ENCODE data around the gene NBAS.

DNA sequence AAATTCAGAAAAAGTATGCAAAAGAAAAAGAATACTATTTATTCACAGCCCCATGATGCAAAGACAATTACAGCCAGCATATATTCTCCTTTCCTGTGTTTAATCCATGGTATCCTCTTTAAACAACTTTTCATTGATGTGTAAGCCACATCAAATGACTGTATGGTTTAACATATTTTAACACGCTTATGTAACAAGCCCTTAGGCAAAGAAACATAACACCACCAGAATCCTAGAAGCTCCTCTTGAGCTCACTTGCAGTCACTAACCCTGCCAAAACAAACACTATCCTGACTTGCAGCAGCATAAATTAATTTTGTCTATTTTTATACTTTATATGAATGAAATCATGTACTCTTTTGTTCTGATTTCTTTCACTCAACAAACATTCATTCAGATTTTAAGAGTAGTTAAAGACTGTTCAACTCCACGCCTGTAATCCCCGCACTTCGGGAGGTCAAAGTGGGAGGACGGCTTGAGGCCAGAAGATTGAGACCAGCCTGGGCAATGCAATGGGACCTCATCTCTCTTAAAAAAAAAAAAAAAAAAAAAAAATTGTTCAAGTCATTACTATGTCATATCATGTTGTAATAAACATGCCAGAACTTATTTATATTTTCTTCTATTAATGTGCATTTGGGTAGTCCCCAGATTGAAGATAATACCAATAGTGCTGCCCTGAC lies 226.3 kb downstream of the NBAS start:
- no peak for TF ChIP-seq POLR2A (IDR thresholded peaks at IDR 0.05)
- TF ChIP-seq, protein P1, sequence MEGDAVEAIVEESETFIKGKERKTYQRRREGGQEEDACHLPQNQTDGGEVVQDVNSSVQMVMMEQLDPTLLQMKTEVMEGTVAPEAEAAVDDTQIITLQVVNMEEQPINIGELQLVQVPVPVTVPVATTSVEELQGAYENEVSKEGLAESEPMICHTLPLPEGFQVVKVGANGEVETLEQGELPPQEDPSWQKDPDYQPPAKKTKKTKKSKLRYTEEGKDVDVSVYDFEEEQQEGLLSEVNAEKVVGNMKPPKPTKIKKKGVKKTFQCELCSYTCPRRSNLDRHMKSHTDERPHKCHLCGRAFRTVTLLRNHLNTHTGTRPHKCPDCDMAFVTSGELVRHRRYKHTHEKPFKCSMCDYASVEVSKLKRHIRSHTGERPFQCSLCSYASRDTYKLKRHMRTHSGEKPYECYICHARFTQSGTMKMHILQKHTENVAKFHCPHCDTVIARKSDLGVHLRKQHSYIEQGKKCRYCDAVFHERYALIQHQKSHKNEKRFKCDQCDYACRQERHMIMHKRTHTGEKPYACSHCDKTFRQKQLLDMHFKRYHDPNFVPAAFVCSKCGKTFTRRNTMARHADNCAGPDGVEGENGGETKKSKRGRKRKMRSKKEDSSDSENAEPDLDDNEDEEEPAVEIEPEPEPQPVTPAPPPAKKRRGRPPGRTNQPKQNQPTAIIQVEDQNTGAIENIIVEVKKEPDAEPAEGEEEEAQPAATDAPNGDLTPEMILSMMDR (IDR thresholded peaks at IDR 0.05): no peak
